HG02885 (cell line): Measurements from ENCODE around the gene EP400.

Experiments
- ATAC-seq: cut with Tn5 transposase; IDR thresholded peaks from one replicate; pipeline ENCODE4 v1.9.1; 2021; ENCODE audit warnings: mild to moderate bottlenecking; ENCODE audit not compliant: unreplicated experiment, poor library complexity

EP400 gene

DNA sequence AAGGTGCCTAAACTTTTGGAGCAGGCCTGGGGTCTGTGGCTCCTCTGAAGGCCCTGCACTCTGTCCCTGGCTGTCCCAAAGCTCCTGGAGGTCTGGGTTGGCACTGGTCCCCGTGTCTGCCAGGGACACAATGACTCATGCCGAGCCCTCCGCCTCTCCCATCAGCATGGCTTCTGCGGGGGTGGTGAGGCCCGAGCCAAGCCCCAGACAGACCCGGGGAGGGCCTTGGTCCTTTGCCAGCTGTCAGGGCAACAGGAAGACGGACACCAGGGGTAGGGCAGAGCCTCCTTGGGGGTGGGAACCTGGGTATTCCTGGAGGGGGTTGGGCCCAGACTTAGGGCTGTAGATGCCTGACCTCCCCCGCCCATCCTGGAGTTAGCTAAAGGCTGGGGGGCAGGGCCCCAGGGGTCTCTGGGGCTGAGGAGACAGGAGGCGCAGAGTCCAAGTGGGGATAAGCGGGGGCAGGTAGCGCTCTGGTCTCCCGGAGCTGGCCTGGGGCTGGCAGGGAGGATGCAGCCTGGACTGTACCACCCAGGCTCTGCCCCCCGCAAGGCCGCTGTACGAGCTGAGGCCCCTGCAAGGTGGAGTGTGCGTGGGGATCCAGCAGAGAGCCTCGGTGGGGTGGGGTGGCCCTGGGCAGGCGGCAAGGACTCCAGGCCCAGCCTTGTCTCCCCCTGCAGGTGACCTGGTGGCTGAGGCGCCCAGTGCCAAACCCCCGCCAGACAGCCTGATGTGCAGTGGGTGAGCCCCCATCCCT, 37.0 kb upstream of the EP400 start:
- no peak for ATAC-seq

DNA sequence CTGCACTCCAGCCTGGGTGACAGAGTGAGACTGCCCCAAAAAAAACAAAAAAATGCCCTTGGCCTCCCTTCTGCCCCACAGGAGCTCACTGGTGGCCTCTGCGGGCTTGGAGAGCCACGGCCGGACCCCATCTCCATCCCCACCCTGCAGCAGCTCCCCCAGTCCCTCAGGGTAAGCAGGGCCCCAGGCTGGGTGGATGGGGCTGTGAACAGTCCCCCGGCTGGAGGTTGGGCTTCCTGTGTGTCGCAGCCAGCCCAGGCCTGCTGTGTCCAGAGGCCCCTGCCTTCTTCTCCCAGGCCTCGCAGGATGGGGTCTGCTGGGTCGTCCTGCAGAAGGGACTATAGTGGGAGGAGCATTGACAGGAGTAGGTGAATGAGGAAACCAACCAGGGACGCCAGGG, 36.1 kb upstream of the EP400 start:
- no peak for ATAC-seq

DNA sequence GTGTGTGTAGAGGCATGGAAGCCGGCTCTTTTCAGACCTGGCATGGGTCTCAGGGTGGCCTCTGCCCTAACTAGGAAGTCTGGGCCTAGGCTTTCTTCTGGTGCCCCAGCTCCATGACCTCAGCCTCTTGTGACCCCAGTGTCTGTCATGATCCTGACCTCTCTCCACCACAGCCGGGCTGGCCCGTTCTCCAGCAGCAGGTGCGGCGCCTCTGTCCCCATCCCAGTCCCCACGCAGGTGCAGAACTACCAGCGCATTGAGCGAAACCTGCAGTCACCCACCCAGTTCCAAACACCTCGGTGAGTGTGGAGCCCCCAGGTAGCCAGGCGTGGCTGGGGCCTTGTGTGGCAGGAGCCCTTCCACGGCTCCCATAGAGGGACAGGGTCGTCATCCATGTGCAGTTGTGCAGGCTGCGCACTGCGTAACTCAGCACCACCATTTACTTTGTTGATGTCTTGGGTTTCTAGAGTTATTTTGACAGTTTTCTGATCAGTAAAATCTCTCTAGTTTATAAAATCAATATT, 35.5 kb upstream of the EP400 start:
- ATAC-seq, result no peak

DNA sequence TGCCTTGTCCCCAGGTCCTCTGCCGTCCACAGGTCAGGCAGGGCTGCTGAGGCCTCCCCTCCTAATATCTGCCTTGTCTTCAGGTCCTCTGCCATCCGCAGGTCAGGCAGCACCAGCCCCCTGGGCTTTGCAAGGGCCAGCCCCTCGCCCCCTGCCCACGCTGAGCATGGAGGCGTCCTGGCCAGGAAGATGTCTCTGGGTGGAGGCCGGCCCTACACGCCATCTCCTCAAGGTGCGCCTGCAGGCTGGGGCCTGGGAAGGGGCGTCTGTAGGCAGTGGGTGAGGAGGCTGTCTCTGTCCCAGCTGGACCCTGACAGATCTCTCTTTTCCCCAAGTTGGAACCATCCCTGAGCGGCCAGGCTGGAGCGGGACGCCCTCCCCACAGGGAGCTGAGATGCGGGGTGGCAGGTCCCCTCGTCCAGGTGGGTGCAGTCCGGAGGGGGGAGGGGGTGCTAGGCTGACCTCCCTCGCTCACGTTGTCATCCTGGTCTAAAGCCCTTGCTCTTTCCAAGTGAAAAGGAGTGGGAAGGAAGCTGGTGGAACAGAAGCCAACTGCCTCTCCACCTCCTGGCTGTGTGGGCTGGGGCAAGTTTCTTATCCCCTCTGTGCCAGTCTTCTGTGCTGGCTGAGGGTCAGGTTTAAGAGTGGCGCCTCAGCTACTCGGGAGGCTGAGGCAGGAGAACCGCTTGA, 34.6 kb upstream of the EP400 start:
- ATAC-seq, result no peak

DNA sequence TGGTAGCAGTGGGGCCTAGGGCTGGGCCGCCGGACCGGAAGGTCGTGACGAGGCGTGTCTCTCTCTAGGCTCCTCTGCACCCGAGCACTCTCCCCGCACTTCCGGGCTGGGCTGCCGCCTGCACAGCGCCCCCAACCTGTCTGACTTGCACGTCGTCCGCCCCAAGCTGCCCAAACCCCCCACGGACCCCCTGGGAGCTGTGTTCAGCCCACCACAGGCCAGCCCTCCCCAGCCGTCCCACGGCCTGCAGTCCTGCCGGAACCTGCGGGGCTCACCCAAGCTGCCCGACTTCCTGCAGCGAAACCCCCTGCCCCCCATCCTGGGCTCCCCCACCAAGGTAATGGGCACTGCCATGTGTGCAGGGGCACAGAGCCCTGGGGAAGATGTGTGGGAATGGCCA, 33.9 kb upstream of the EP400 start:
- no peak for ATAC-seq

DNA sequence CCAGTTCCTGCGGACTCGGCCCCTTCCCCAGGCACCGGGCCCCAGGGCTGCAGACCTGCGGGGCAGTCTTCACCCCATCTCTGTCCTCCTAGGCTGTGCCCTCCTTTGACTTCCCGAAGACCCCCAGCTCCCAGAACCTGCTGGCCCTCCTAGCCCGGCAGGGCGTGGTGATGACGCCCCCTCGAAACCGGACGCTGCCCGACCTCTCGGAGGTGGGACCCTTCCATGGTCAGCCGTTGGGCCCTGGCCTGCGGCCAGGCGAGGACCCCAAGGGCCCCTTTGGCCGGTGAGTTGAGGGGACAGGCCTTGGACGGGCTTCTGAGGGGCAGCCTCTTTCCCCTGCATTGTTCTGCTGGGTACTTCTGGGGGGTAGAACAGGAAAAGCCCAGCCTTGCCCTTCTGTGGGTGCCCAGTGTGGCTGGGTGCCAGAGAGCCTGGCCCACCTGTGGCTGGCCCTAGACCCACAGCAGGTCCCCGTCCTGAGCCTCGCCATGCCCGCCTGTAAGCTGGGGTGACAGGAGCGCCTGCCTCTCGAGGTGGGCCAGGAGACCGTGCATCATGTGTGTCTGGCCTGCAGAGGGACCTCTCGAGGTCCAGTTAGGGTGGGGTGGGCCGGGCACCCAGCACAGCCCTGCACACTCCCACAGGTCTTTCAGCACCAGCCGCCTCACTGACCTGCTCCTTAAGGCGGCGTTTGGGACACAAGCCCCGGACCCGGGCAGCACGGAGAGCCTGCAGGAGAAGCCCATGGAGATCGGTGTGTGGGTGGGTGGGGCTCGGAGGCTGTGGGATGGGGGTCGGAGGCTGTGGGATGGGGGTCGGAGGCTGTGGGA, 33.2 kb upstream of the EP400 start:
- ATAC-seq, result no peak

DNA sequence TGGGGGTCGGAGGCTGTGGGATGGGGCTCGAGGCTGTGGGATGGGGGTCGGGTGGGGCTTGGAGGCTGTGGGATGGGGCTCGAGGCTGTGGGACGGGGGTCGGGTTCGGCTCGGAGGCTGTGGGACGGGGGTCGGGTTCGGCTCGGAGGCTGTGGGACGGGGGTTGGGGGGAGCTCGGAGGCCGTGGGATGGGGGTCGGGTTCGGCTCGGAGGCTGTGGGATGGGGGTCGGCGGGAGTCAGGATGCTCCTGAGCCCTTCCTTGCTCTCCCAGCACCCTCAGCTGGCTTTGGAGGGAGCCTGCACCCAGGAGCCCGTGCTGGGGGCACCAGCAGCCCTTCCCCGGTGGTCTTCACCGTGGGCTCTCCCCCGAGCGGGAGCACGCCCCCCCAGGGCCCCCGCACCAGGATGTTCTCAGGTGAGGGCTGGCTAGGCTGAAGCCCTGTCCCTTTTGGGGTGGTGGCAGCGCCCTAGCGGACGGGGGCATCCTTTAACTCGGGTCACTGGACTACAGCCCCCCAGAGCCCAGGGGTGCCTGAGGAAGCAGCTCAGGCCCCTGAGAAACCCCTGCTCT, 32.5 kb upstream of the EP400 start:
- ATAC-seq, result no peak

DNA sequence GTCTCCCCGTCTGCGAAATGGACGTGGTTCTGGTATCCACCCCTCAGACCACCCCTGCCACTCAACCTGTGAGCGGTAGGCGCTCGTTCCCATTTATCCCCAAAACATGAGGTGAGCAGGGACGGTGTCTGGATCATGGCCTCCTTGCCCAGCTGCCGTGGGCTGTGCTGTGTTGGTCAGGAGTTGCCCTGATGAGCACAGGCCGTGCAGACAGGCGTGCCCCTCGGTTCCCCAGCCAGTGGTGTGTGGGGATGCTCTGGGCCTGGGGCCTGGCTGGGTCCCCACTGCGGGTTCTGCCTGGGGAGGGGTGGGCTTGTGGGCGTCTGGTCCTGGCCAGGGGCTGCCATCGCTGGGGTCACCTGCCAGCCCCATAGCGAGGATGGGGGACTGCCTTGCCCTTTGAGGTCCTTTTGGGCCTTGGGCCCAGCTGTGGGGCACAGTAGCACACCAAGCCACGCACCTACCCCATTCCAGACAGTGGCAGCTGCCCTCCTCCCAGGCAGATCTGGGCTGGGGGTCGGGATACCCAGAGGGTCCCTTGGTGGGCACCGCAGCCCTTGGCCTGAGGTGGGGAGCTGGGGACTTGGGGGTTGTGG, 31.9 kb upstream of the EP400 start:
- ATAC-seq, result no peak

DNA sequence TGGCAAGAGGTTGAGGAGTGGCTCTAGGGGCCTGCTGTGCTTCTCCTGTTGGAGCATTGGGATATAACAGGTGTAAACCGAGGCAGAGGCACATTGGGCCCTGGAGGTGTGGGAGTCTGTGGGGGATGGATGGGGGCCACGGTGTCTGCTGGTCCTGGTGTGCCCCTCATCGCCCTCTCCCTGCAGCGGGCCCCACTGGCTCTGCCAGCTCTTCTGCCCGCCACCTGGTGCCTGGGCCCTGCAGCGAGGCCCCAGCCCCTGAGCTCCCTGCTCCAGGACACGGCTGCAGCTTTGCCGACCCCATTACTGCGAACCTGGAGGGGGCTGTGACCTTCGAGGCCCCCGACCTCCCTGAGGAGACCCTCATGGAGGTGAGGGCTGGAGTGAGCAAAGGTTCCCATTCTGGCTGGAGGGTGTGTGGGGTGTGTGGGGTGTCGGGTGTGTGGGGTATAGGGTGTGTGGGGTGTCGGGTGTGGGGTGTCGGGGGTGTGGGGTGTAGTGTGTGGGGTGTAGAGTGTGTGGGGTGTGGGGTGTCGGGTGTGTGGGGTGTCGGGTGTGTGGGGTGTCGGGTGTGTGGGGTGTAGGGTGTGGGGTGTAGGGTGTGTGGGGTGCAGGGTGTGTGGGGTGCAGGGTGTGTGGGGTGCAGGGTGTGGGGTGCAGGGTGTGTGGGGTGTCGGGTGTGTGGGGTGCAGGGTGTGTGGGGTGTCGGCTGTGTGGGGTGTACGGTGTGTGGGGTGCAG, 31.3 kb upstream of the EP400 start:
- no peak for ATAC-seq

DNA sequence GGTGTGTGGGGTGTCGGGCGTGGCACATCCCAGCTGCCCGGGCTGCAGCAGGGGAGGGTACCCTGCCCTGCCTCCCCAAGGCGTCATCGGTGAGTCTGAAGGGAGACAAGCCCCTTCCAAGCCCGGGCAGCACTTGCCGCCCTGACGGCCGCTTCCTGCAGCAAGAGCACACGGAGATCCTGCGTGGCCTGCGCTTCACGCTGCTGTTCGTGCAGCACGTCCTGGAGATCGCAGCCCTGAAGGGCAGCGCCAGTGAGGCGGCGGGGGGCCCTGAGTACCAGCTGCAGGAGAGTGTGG, 30.7 kb upstream of the EP400 start:
- no peak for ATAC-seq

DNA sequence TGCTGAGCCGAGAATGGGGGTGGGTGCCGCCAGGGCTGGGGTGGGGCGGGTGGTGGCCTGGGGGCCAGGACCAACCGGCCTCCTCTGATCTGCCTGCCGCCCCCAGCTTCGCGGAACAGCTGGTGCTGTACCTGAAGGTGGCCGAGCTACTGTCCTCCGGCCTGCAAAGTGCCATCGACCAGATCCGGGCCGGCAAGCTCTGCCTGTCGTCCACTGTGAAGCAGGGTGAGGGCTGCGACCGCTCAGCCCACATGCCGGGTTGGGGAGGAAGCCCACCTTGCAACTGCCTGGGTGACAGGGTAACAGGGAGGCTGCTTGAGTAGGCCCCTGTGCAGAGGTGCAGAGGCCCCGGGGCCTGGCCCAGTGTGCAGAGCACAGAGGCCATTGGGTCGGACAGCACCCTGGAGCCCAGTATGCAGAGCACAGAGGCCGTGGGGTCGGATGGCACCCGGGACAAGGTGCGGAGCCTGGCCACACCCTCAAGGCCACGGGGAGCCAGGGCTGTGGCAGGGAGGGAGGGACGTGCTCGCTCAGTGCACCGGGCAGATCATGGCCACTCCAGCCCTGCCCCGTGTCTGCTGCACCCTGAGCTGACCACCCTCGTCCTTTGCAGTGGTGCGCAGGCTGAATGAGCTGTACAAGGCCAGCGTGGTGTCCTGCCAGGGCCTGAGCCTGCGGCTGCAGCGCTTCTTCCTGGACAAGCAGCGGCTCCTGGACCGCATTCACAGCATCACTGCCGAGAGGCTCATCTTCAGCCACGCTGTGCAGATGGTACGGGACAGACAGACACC, 30.2 kb upstream of the EP400 start:
- no peak for ATAC-seq

DNA sequence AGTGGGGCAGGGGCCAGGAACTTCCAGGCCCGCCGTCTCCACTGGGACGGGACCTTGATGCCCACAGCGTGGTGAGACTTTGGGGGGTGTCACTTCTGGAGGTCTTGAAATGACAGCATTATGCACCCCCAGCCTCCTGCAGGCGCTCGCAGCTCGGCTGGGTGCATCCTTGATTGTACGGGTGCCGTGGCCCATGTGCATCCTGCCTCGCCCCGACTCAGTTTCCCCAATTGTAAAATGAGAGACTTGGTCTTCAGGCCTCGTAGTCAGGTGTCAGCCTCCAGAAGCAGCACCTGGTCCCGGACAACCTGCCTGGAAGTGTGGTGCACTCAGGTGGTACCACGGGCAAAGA, 29.6 kb upstream of the EP400 start:
- no peak for ATAC-seq

DNA sequence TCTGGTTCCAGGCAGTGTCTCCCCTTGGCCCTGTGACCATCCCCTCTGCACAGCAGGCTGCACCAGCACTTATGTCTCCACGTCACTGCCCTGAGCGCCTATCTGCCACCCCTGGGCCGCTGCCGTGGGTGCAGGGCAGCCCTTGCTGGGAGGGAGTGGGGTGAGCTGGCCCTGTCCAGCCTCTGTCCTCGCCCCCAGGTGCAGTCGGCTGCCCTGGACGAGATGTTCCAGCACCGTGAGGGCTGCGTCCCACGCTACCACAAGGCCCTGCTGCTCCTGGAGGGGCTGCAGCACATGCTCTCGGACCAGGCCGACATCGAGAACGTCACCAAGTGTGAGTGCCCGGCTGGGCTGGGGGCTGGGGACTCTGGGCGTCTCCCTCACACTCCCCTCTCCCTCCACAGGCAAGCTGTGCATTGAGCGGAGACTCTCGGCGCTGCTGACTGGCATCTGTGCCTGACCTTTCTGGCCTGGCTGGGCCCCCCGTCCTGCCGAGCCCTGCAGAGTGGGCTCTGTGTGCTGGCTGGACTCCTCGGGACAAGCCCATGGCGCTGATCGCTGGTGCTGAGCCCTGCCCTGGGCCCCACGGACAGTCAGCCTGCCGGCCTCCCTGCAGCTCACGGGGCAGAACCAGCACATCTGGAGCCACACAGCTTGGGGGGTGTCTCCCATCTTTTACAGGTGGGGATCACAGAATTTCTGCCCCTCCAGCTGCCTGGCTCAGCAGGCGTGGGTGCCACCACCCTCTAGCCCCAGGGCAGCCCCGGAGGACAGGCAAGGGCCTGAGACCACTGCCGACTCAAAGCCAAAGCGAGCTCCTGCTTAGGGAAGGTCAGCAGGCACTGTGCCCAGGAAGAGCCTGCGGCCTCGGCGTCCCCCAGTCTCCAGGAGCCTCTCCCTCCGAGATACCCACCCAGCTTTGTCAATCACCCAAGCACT, 28.6 kb upstream of the EP400 start:
- no peak for ATAC-seq

DNA sequence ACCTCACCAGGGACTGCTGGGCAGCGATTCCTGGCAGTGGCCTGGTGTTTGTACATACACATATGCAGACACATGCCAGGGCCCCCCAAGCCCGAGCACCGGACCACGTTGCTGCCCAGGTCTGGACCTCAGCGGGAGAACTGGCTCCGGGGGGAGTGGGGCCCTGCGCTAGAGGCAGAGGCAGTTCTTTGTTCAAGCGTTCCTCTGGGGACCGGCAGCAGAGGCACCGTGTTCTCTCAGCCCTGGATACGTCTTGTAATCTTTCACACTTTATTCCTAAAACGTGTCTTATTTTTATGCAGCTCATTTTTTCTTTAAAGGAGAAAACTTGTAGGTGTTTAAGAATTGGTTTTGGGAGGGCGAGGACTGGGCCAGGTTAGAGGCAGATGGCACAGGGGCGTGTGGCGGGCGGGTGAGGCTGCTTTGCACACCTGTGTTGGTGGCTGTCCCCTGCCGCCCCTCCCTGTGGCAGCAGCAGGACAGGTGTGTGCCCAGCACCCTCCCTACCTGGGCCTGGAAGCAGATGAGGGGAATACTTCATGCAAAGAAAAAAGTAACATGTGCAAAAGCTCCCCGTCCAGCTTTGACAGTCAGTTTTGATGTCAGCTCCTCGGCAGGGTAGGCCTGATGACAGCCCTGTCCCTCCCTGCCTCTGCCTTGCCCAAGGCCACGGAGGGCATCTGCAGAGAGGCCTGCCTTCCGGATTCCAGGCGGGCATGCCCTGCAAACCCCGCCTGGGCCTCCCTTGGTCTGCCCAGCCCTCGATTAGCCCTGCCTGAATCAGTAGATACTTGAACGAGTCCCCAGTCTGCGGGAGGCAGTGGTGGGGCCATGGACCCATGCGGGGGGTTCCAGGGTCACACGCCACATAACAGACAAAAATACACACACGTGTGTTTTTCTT, 27.6 kb upstream of the EP400 start:
- no peak for ATAC-seq

DNA sequence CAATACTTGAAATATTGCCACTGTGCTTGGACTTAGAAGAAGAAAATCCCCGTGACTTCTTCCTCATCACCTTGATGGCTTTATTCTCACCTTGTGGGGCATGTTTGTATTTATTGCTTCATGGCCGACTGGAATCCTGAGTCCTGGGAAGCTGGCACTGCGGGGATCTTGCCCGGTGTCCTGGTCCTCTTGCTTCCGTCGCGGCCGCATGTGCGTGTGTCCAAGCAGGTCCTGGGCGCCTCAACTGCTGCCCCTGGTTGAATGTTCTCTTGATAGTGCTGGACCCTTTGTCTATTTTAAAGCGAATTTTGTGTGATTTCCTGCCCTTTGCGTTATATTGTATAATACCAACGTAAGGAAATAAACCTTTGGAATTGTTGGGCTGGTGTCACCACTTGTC, 27.0 kb upstream of the EP400 start:
- ATAC-seq, result no peak

DNA sequence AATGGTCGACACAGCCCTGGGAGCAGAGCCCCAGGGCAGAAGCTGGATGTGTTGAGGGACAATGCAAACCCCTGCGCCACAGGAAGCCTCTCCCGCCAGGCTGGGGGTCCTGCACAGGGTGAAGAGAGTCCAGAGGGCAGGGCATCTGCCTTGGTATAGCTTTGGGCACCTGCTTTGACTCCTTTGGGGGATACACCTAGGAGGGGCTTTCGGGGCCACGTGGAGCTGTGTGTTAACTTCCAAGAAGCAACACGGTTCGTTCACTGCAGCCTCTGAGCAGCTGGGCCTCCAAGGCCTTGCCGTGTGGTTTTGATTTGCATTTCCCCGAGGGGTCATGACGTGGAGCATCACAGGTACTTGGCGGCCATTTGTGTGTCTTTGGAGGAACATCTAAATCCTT, 26.5 kb upstream of the EP400 start:
- ATAC-seq, result peak; percentile 81
